ENCODE measurements around the gene LIPG.
"Not testable (repeated sequence)": the region's sequence is repeated elsewhere in the genome, so short reads cannot be mapped to it uniquely, and the experiment has no call there.

The LIPG gene

DNA sequence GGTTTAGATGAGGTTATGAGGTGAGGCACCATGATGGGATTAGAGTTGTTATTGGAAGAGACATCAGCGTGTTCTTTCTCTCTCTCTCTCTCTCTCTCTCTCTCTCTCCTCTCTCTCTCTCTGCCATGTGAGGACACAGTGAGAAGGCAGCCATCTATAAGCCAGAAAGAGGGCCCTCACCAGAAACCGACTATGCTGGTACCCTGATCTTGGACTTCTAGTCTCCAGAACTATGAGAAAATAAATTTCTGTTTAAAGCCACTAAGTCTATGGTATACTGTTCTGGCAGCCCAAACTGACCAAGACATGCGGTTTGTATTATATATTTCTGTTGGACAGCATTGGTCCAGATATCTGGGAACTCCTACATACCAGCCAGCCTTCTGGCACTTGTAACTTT, 3.5 kb upstream of the LIPG start:
- Histone ChIP-seq H3K9me3 (ENCODE audit: insufficient read depth, low read length) (no peaks in the 10 kb centered on the region), H3K4me2 (ENCODE audit: low read depth, low read length, poor library complexity, severe bottlenecking) (no peak overlapping the region), H3K4me3 (ENCODE audit: insufficient read depth, low read length, poor library complexity, severe bottlenecking) (no peak overlapping the region), H3K9ac (ENCODE audit: low read length) (no peak overlapping the region), H3K27me3 (ENCODE audit: low read length) (no peaks in the 10 kb centered on the region), H3K36me3 (ENCODE audit: low read length) (no peaks in the 10 kb centered on the region), H3F3A (ENCODE audit: insufficient read depth) (no peaks in the 10 kb centered on the region), H3K27ac (ENCODE audit: low read depth, low read length) (no peak overlapping the region), H3K9me2 (replicated peaks; ENCODE audit: insufficient read depth, low read length) (no peaks in the 10 kb centered on the region), H3K79me2 (ENCODE audit: insufficient read depth, low read length) (no peaks in the 10 kb centered on the region), H2AFZ (ENCODE audit: low read depth, low read length, severe bottlenecking) (no peak overlapping the region), H4K20me1 (ENCODE audit: low read depth, low read length) (no peaks in the 10 kb centered on the region)
- TF ChIP-seq, protein P1, sequence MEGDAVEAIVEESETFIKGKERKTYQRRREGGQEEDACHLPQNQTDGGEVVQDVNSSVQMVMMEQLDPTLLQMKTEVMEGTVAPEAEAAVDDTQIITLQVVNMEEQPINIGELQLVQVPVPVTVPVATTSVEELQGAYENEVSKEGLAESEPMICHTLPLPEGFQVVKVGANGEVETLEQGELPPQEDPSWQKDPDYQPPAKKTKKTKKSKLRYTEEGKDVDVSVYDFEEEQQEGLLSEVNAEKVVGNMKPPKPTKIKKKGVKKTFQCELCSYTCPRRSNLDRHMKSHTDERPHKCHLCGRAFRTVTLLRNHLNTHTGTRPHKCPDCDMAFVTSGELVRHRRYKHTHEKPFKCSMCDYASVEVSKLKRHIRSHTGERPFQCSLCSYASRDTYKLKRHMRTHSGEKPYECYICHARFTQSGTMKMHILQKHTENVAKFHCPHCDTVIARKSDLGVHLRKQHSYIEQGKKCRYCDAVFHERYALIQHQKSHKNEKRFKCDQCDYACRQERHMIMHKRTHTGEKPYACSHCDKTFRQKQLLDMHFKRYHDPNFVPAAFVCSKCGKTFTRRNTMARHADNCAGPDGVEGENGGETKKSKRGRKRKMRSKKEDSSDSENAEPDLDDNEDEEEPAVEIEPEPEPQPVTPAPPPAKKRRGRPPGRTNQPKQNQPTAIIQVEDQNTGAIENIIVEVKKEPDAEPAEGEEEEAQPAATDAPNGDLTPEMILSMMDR (IDR thresholded peaks at IDR 0.05; ENCODE audit: insufficient read depth, low read length, poor library complexity, severe bottlenecking) = no peak
- TF ChIP-seq EZH2phosphoT487 (conservative IDR thresholded peaks at IDR 0.05; ENCODE audit: low read length) = no peak

DNA sequence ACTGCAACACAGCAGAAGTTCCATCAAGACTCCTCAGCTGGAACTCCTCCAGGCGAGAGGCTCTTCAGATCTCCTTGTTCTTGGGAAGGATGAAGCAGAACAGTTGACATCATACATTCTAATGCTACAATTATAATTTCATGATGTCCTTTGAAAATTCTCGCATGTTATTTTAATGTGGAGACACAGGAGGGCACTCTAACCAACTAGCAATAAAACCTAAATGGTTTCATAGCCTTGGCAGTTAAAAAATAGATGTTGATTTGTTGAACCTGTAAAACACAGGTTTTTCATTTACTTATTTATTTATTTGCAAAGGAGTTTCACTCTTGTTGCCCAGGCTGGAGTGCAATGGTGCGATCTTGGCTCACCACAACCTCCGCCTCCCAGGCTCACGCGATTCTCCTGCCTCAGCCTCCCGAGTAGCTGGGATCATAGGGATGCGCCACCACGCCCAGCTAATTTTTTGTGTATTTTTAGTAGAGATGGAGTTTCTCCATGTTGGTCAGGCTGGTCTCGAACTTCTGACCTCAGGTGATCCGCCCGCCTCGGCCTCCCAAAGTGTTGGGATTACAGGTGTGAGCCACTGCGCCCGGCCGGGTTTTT, 2.4 kb upstream of the LIPG start:
- H3F3A ChIP-seq (ENCODE audit: insufficient read depth); H2AFZ ChIP-seq (ENCODE audit: low read depth, low read length, severe bottlenecking); H3K4me3 ChIP-seq (ENCODE audit: insufficient read depth, low read length, poor library complexity, severe bottlenecking); H3K27ac ChIP-seq (ENCODE audit: low read depth, low read length); H3K27me3 ChIP-seq (ENCODE audit: low read length); H3K4me2 ChIP-seq (ENCODE audit: low read depth, low read length, poor library complexity, severe bottlenecking); H4K20me1 ChIP-seq (ENCODE audit: low read depth, low read length); H3K36me3 ChIP-seq (ENCODE audit: low read length); H3K9me2 ChIP-seq (replicated peaks; ENCODE audit: insufficient read depth, low read length); H3K9ac ChIP-seq (ENCODE audit: low read length); H3K9me3 ChIP-seq (ENCODE audit: insufficient read depth, low read length); H3K79me2 ChIP-seq (ENCODE audit: insufficient read depth, low read length): not testable (repeated sequence)
- TF ChIP-seq, protein P1 (IDR thresholded peaks at IDR 0.05; ENCODE audit: insufficient read depth, low read length, poor library complexity, severe bottlenecking) = peak; percentile 59

DNA sequence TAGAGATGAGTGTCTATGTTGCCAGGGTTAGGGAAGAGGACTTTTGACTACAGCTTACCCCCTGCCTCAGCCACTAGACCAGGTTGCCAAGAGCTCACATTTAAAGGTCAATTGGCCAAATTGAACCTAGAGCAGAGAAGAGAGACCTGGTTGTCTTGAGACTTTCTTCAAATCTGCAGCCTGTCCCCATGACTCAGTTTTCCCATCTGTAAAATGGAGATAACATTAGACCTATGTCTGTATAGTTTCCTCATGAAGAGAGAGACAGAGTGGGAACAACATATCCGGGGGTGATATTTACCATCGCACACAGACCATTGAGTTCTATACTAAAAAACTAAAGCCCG, 1.6 kb upstream of the LIPG start:
- no peaks in the 10 kb centered on the region for H3K9me2 ChIP-seq (replicated peaks; ENCODE audit: insufficient read depth, low read length)
- no peaks in the 10 kb centered on the region for H3K27me3 ChIP-seq (ENCODE audit: low read length)
- no peaks in the 10 kb centered on the region for H3F3A ChIP-seq (ENCODE audit: insufficient read depth)
- H2AFZ ChIP-seq (ENCODE audit: low read depth, low read length, severe bottlenecking) = no peak overlapping the region
- H3K9me3 ChIP-seq (ENCODE audit: insufficient read depth, low read length) = no peaks in the 10 kb centered on the region
- no peaks in the 10 kb centered on the region for H3K36me3 ChIP-seq (ENCODE audit: low read length)
- TF ChIP-seq, protein P1 (IDR thresholded peaks at IDR 0.05; ENCODE audit: insufficient read depth, low read length, poor library complexity, severe bottlenecking) = no peak
- no peak for TF ChIP-seq EZH2phosphoT487 (conservative IDR thresholded peaks at IDR 0.05; ENCODE audit: low read length)
- no peak overlapping the region for H3K4me2 ChIP-seq (ENCODE audit: low read depth, low read length, poor library complexity, severe bottlenecking)
- H3K4me3 ChIP-seq (ENCODE audit: insufficient read depth, low read length, poor library complexity, severe bottlenecking) = no peak overlapping the region
- no peaks in the 10 kb centered on the region for H4K20me1 ChIP-seq (ENCODE audit: low read depth, low read length)
- no peak overlapping the region for H3K9ac ChIP-seq (ENCODE audit: low read length)
- H3K79me2 ChIP-seq (ENCODE audit: insufficient read depth, low read length) = no peaks in the 10 kb centered on the region
- H3K27ac ChIP-seq (ENCODE audit: low read depth, low read length) = no peak overlapping the region
